Body of pancreas (tissue), 4 donors: Measurements from ENCODE around the gene TSPYL2. TPM values are rescaled to one million over a fixed set of nuclear protein-coding genes. Genes with fewer than 3 reads are reported as not detected.

Source experiments
- ATAC-seq: fragments of 150-250 bp; one replicate; pipeline ENCODE4 v1.9.1; 2016
- DNase-seq, 4 donors: peaks; one replicate each; pipeline ENCODE4 v3.0.0-alpha.2; 2019
- H3K27ac ChIP-seq, 4 donors: fragments of 200-600 bp; sonication (generic); 1 replicate in 3 of 4; 2 replicates in 1 of 4; pipeline versions ENCODE4 v1.5.1 to v1.6.1; 2016 to 2019; ENCODE audit warnings: mild to moderate bottlenecking in 1 of 4, mixed read lengths in 1 of 4, moderate library complexity in 1 of 4
- H3K27me3 ChIP-seq, 2 donors: fragments of 200-600 bp; sonication (generic); one replicate each; pipeline ENCODE4 v1.6.0; 2016; ENCODE audit warnings: mild to moderate bottlenecking in 1 of 2
- H3K36me3 ChIP-seq, 2 donors: fragments of 200-600 bp; sonication (generic); replicated peaks in 1 of 2; 2 replicates each; pipeline ENCODE4 v1.5.1; 2016; ENCODE audit warnings: low read depth in 2 of 2; ENCODE audit not compliant: insufficient read depth in 1 of 2
- H3K4me1 ChIP-seq: fragments of 200-600 bp; sonication (generic); one replicate; pipeline ENCODE4 v1.6.0; 2016
- H3K4me3 ChIP-seq, 2 donors: fragments of 200-600 bp; sonication (generic); 1 replicate in 1 of 2; 2 replicates in 1 of 2; pipeline ENCODE4 v1.5.1; 2016 to 2019
- H3K9me3 ChIP-seq, 3 donors: fragments of 200-600 bp; sonication (generic); 1 replicate in 2 of 3; 2 replicates in 1 of 3; pipeline ENCODE4 v1.5.1; 2016
- CTCF ChIP-seq, 7 experiments: fragments of 450-650 bp in 4 of 7; fragments of 200-600 bp in 3 of 7; sonication (generic) in 3 of 7; IDR thresholded peaks; one replicate each; pipeline ENCODE4 v1.5.1; 2016 to 2019; ENCODE audit warnings: antibody characterized with exemption in 7 of 7
- POLR2A ChIP-seq, 3 donors: fragments of 450-650 bp; IDR thresholded peaks; one replicate each; pipeline ENCODE4 v1.6.1; 2016; ENCODE audit warnings: antibody characterized with exemption in 3 of 3, mild to moderate bottlenecking in 2 of 3
- WGBS, 2 donors: methylation state at CpG; one replicate each; pipeline ENCODE4 v1.1.5; 2017; 5-methylcytosine and 5-hydroxymethylcytosine counted together
- intact Hi-C: fragments of 100-400 bp; cut with DNase I; formaldehyde crosslinking; loops from one replicate; pipeline ENCODE4 v1.15.1; 2023
- total RNA-seq, 2 donors: library from RNA; depleted of rRNA; stranded (reverse); fragments of >200 nt; gene quantifications; one replicate each; pipeline ENCODE4 v1.1.0, GENCODE V29; 2016

Gene TSPYL2
- total RNA-seq, 2 donors from 2014 or later = 28.3 to 40.5 TPM

GRCh38 chrX:53114864-53115549 is 32.8 kb downstream of the TSPYL2 start:
- DNase-seq (no peak), ATAC-seq (no peak)
- Histone ChIP-seq H3K4me3 (no peak overlapping the region), H3K9me3 (no peaks in the 10 kb centered on the region), H3K27me3 (no peaks in the 10 kb centered on the region), H3K4me1 (no peaks in the 10 kb centered on the region), H3K36me3 (no peaks in the 10 kb centered on the region), H3K27ac (no peak overlapping the region)
- WGBS, 2 donors = 100% methylated on average over 2 to 4 of the region's 6 CpGs
- intact Hi-C loops = no loop called here
- no peak for TF ChIP-seq CTCF (IDR thresholded peaks at IDR 0.05)
- TF ChIP-seq POLR2A (IDR thresholded peaks at IDR 0.05) = no peak

- H3K27ac ChIP-seq = no peak overlapping the region
- H3K9me3 ChIP-seq = no peaks in the 10 kb centered on the region
- no peaks in the 10 kb centered on the region for H3K36me3 ChIP-seq
- H3K4me1 ChIP-seq = no peaks in the 10 kb centered on the region
- no peak for TF ChIP-seq POLR2A (IDR thresholded peaks at IDR 0.05)
- TF ChIP-seq CTCF (IDR thresholded peaks at IDR 0.05) = no peak
- no peaks in the 10 kb centered on the region for H3K27me3 ChIP-seq
- no peak overlapping the region for H3K4me3 ChIP-seq
- 87 to 90% methylated on average over 2 of the region's 2 CpGs for WGBS, 2 donors
- intact Hi-C loops = no loop called here
- no peak for ATAC-seq
- no peak for DNase-seq
These were observed 33.3 kb downstream of the TSPYL2 start for GRCh38 chrX:53115550-53115874.

- H3K9me3 ChIP-seq = no peaks in the 10 kb centered on the region
- no peaks in the 10 kb centered on the region for H3K27me3 ChIP-seq
- ATAC-seq (no peak), DNase-seq (peak in 1 of 4 donors; percentile 2)
- H3K36me3 ChIP-seq = no peaks in the 10 kb centered on the region
- TF ChIP-seq POLR2A (IDR thresholded peaks at IDR 0.05) = no peak
- TF ChIP-seq CTCF (IDR thresholded peaks at IDR 0.05) = no peak
- intact Hi-C loops = no loop called here
- no peak overlapping the region for H3K27ac ChIP-seq
- H3K4me1 ChIP-seq = no peaks in the 10 kb centered on the region
- WGBS, 2 donors = 90 to 93% methylated on average over 3 of the region's 3 CpGs
- H3K4me3 ChIP-seq = no peak overlapping the region
These were observed 33.9 kb downstream of the TSPYL2 start for GRCh38 chrX:53116101-53116500.

GRCh38 chrX:53122013-53122412 is 39.8 kb downstream of the TSPYL2 start:
- H3K27me3 ChIP-seq = no peaks in the 10 kb centered on the region
- H3K36me3 ChIP-seq = no peaks in the 10 kb centered on the region
- no peaks in the 10 kb centered on the region for H3K9me3 ChIP-seq
- no peak overlapping the region for H3K27ac ChIP-seq
- ATAC-seq (no peak), DNase-seq (no peak)
- no peaks in the 10 kb centered on the region for H3K4me1 ChIP-seq
- H3K4me3 ChIP-seq = no peak overlapping the region
- 56 to 64% methylated on average over 1 of the region's 1 CpG for WGBS, 2 donors
- no peak for TF ChIP-seq CTCF (IDR thresholded peaks at IDR 0.05)
- no peak for TF ChIP-seq POLR2A (IDR thresholded peaks at IDR 0.05)
- intact Hi-C loops = no loop called here

- Histone ChIP-seq H3K27ac (no peak overlapping the region), H3K36me3 (no peaks in the 10 kb centered on the region), H3K4me1 (no peaks in the 10 kb centered on the region), H3K9me3 (no peaks in the 10 kb centered on the region), H3K27me3 (no peaks in the 10 kb centered on the region), H3K4me3 (no peak overlapping the region)
- TF ChIP-seq POLR2A (IDR thresholded peaks at IDR 0.05) (no peak), CTCF (IDR thresholded peaks at IDR 0.05) (no peak)
- ATAC-seq (no peak), DNase-seq (no peak)
- intact Hi-C loops = no loop called here
These were observed 43.3 kb downstream of the TSPYL2 start for GRCh38 chrX:53125506-53125905.
